Neural cell (in vitro differentiated cells): ENCODE measurements around the gene FRMD4A. TPM values are rescaled to one million over a fixed set of nuclear protein-coding genes. Genes with fewer than 3 reads are reported as not detected.

Experiments used
- H2AFZ ChIP-seq: fragments of 200-600, 300-800 bp; sonication (generic), shearing (Covaris generic); 2 replicates; pipeline ENCODE4 v1.6.0; 2014; ENCODE audit warnings: low read depth, mild to moderate bottlenecking, antibody characterized with exemption, low read length, moderate library complexity
- H3F3A ChIP-seq: fragments of 200-600 bp; shearing (Covaris generic); 2 replicates; pipeline ENCODE4 v1.6.1; 2016; ENCODE audit warnings: mild to moderate bottlenecking, moderate library complexity, mixed read lengths, antibody characterized with exemption, low read length; ENCODE audit not compliant: insufficient read depth, poor library complexity, severe bottlenecking
- H3K27ac ChIP-seq: fragments of 200-600, 300-800 bp; sonication (generic), shearing (Covaris generic); 2 replicates; pipeline ENCODE4 v1.5.1; 2014; ENCODE audit warnings: mild to moderate bottlenecking, low read length, moderate library complexity
- H3K27me3 ChIP-seq: fragments of 300-800, 200-600 bp; sonication (generic), shearing (Covaris generic); 2 replicates; pipeline ENCODE4 v1.6.0; 2014; ENCODE audit warnings: mild to moderate bottlenecking, low read depth, low read length, moderate library complexity; ENCODE audit not compliant: insufficient read depth
- H3K36me3 ChIP-seq: fragments of 300-800, 200-600 bp; sonication (generic), shearing (Covaris generic); 2 replicates; pipeline ENCODE4 v1.5.1; 2014; ENCODE audit warnings: mild to moderate bottlenecking, antibody characterized with exemption, low read length, moderate library complexity; ENCODE audit not compliant: insufficient read depth
- H3K4me2 ChIP-seq: fragments of 300-800, 200-600 bp; sonication (generic), shearing (Covaris generic); 2 replicates; pipeline ENCODE4 v1.6.0; 2014; ENCODE audit warnings: mild to moderate bottlenecking, low read length
- H3K4me3 ChIP-seq: fragments of 300-800, 200-600 bp; sonication (generic), shearing (Covaris generic); 2 replicates; pipeline ENCODE4 v1.5.1; 2014; ENCODE audit warnings: mild to moderate bottlenecking, low read length, moderate library complexity
- H3K79me2 ChIP-seq: fragments of 200-600 bp; shearing (Covaris generic); replicated peaks from 2 replicates; pipeline ENCODE4 v1.6.0; 2014; ENCODE audit warnings: mild to moderate bottlenecking, low read length, moderate library complexity; ENCODE audit not compliant: insufficient read depth
- H3K9ac ChIP-seq: fragments of 300-800, 200-600 bp; sonication (generic), shearing (Covaris generic); 2 replicates; pipeline ENCODE4 v1.6.1; 2016; ENCODE audit warnings: mild to moderate bottlenecking, low read length, mixed read lengths
- H3K9me2 ChIP-seq: fragments of 200-600 bp; shearing (Covaris generic); 2 replicates; pipeline ENCODE4 v1.6.1; 2016; ENCODE audit warnings: mild to moderate bottlenecking, low read length, mixed read lengths; ENCODE audit not compliant: insufficient read depth
- H3K9me3 ChIP-seq: fragments of 200-600, 300-800 bp; sonication (generic), shearing (Covaris generic); 2 replicates; pipeline ENCODE4 v1.6.1; 2016; ENCODE audit warnings: mild to moderate bottlenecking, mixed run types, low read length, moderate library complexity, mixed read lengths
- H4K20me1 ChIP-seq: fragments of 200-600 bp; shearing (Covaris generic); 2 replicates; pipeline ENCODE4 v1.6.1; 2016; ENCODE audit warnings: mild to moderate bottlenecking, mixed run types; ENCODE audit not compliant: insufficient read depth
- EP300 ChIP-seq: fragments of 450-650 bp; conservative IDR thresholded peaks from 2 replicates; pipeline ENCODE4 v1.6.1; 2014; ENCODE audit warnings: antibody characterized with exemption, mild to moderate bottlenecking, moderate library complexity; ENCODE audit not compliant: poor library complexity, severe bottlenecking
- EZH2 ChIP-seq: fragments of 200-600, 300-800 bp; shearing (Covaris generic), sonication (generic); IDR thresholded peaks from 2 replicates; pipeline ENCODE4 v1.6.1; 2014; ENCODE audit warnings: antibody characterized with exemption, low read length, borderline replicate concordance, mild to moderate bottlenecking; ENCODE audit not compliant: insufficient read depth, poor library complexity, severe bottlenecking
- MXI1 ChIP-seq: fragments of 450-650 bp; conservative IDR thresholded peaks from 2 replicates; pipeline ENCODE4 v1.6.1; 2014; ENCODE audit warnings: antibody characterized with exemption, mild to moderate bottlenecking; ENCODE audit not compliant: poor library complexity, severe bottlenecking
- POLR2AphosphoS5 ChIP-seq: IDR thresholded peaks from 2 replicates; pipeline ENCODE4 v1.6.1; 2012
- RAD21 ChIP-seq: fragments of 450-650 bp; conservative IDR thresholded peaks from 2 replicates; pipeline ENCODE4 v1.6.1; 2014; ENCODE audit warnings: antibody characterized with exemption, mild to moderate bottlenecking, moderate library complexity
- SMC3 ChIP-seq: fragments of 450-650 bp; conservative IDR thresholded peaks from 2 replicates; pipeline ENCODE4 v1.6.1; 2014; ENCODE audit warnings: antibody characterized with exemption, mild to moderate bottlenecking, moderate library complexity; ENCODE audit not compliant: poor library complexity
- TAF1 ChIP-seq: IDR thresholded peaks from 2 replicates; pipeline ENCODE4 v1.6.1; 2012; ENCODE audit warnings: low read depth
- polyA plus RNA-seq: library from polyadenylated mRNA; depleted of rRNA; stranded (reverse); fragments of >200 nt; gene quantifications from 2 replicates; pipeline ENCODE4 v1.2.3, GENCODE V29; 2014
- TF ChIP-seq, protein P1 (sequence below): fragments of 450-650 bp; IDR thresholded peaks from 2 replicates; pipeline ENCODE4 v1.5.1; 2014; ENCODE audit warnings: antibody characterized with exemption, mild to moderate bottlenecking, moderate library complexity; ENCODE audit not compliant: poor library complexity, severe bottlenecking
- TF ChIP-seq, protein P2 (sequence below): IDR thresholded peaks from 2 replicates; pipeline ENCODE4 v1.6.1; 2012; ENCODE audit warnings: borderline replicate concordance

Gene FRMD4A
- polyA plus RNA-seq, 1 donor from 2014 or later = 36.5 TPM

GRCh38 chr10:14116837-14117236, 213.9 kb downstream of the FRMD4A start:
- Histone ChIP-seq H3F3A (no peaks in the 10 kb centered on the region), H4K20me1 (no peaks in the 10 kb centered on the region), H3K4me2 (no peak overlapping the region)

DNA sequence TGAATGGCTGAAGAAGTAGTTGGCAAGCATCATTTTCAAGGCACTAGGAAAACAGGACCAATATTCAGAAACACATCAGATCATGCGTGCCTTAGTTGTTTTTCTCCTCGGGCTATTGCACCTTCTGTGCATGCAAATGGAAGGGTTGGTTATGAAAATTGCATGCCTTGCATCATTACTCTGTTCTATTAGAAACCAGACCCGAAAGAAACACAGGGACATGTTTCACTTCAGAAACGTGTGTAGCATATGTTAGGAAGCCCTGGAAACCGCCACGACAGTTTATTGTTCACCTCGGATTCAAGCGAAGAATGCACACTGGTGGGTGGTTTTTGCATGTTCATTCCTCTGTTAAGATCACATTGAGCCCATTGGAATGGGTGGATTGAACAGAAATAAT, 214.7 kb downstream of the FRMD4A start:
- TF ChIP-seq TAF1 (no peak), RAD21 (no peak), EP300 (no peak), POLR2AphosphoS5 (no peak), EZH2 (no peak), MXI1 (no peak), SMC3 (no peak)
- TF ChIP-seq, protein P1, sequence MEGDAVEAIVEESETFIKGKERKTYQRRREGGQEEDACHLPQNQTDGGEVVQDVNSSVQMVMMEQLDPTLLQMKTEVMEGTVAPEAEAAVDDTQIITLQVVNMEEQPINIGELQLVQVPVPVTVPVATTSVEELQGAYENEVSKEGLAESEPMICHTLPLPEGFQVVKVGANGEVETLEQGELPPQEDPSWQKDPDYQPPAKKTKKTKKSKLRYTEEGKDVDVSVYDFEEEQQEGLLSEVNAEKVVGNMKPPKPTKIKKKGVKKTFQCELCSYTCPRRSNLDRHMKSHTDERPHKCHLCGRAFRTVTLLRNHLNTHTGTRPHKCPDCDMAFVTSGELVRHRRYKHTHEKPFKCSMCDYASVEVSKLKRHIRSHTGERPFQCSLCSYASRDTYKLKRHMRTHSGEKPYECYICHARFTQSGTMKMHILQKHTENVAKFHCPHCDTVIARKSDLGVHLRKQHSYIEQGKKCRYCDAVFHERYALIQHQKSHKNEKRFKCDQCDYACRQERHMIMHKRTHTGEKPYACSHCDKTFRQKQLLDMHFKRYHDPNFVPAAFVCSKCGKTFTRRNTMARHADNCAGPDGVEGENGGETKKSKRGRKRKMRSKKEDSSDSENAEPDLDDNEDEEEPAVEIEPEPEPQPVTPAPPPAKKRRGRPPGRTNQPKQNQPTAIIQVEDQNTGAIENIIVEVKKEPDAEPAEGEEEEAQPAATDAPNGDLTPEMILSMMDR = no peak
- TF ChIP-seq, protein P2, sequence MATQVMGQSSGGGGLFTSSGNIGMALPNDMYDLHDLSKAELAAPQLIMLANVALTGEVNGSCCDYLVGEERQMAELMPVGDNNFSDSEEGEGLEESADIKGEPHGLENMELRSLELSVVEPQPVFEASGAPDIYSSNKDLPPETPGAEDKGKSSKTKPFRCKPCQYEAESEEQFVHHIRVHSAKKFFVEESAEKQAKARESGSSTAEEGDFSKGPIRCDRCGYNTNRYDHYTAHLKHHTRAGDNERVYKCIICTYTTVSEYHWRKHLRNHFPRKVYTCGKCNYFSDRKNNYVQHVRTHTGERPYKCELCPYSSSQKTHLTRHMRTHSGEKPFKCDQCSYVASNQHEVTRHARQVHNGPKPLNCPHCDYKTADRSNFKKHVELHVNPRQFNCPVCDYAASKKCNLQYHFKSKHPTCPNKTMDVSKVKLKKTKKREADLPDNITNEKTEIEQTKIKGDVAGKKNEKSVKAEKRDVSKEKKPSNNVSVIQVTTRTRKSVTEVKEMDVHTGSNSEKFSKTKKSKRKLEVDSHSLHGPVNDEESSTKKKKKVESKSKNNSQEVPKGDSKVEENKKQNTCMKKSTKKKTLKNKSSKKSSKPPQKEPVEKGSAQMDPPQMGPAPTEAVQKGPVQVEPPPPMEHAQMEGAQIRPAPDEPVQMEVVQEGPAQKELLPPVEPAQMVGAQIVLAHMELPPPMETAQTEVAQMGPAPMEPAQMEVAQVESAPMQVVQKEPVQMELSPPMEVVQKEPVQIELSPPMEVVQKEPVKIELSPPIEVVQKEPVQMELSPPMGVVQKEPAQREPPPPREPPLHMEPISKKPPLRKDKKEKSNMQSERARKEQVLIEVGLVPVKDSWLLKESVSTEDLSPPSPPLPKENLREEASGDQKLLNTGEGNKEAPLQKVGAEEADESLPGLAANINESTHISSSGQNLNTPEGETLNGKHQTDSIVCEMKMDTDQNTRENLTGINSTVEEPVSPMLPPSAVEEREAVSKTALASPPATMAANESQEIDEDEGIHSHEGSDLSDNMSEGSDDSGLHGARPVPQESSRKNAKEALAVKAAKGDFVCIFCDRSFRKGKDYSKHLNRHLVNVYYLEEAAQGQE = no peak
- Histone ChIP-seq H3K4me2 (no peak overlapping the region), H3F3A (no peaks in the 10 kb centered on the region), H3K9ac (no peak overlapping the region), H3K79me2 (no peaks in the 10 kb centered on the region), H3K9me2 (no peaks in the 10 kb centered on the region), H3K36me3 (no peaks in the 10 kb centered on the region), H4K20me1 (no peaks in the 10 kb centered on the region), H2AFZ (no peak overlapping the region), H3K4me3 (no peak overlapping the region), H3K27ac (no peak overlapping the region), H3K27me3 (no peaks in the 10 kb centered on the region), H3K9me3 (no peaks in the 10 kb centered on the region)

More at GRCh38 chr10:14116837-14117236, 213.9 kb downstream of the FRMD4A start:
- TF ChIP-seq SMC3 = no peak
- no peak for TF ChIP-seq MXI1
- TF ChIP-seq, protein P2 = no peak
- TF ChIP-seq, protein P1 = no peak
- H3K9ac ChIP-seq = no peak overlapping the region
- H2AFZ ChIP-seq = no peak overlapping the region
- no peaks in the 10 kb centered on the region for H3K79me2 ChIP-seq
- H3K9me3 ChIP-seq = no peaks in the 10 kb centered on the region
- H3K4me3 ChIP-seq = no peak overlapping the region
- no peaks in the 10 kb centered on the region for H3K27me3 ChIP-seq
- no peak overlapping the region for H3K27ac ChIP-seq
- no peaks in the 10 kb centered on the region for H3K9me2 ChIP-seq
- no peaks in the 10 kb centered on the region for H3K36me3 ChIP-seq
